Hepatocyte (in vitro differentiated cells): ENCODE results near the gene POLG2. TPM values are rescaled to one million over a fixed set of nuclear protein-coding genes. Genes with fewer than 3 reads are reported as not detected.

ENCODE experiments used
- DNase-seq: peaks from one replicate; pipeline ENCODE4 v3.0.0-alpha.2; 2016; ENCODE audit warnings: low spot score
- H2AFZ ChIP-seq: fragments of 200-600 bp; sonication (generic); 2 replicates; pipeline ENCODE4 v1.6.0; 2016; ENCODE audit warnings: antibody characterized with exemption, mild to moderate bottlenecking
- H3K27ac ChIP-seq: fragments of 200-600 bp; sonication (generic); 2 replicates; pipeline ENCODE4 v1.5.1; 2016; ENCODE audit warnings: mild to moderate bottlenecking
- H3K27me3 ChIP-seq: fragments of 200-600 bp; sonication (generic); 2 replicates; pipeline ENCODE4 v1.6.1; 2016
- H3K36me3 ChIP-seq: fragments of 200-600 bp; sonication (generic); replicated peaks from 2 replicates; pipeline ENCODE4 v1.5.1; 2016; ENCODE audit warnings: low read depth; ENCODE audit not compliant: insufficient read depth
- H3K4me1 ChIP-seq: fragments of 200-600 bp; sonication (generic); 2 replicates; pipeline ENCODE4 v1.5.1; 2016; ENCODE audit warnings: mild to moderate bottlenecking, moderate library complexity; ENCODE audit not compliant: insufficient read depth
- H3K4me2 ChIP-seq: fragments of 200-600 bp; sonication (generic); 2 replicates; pipeline ENCODE4 v1.6.0; 2016
- H3K4me3 ChIP-seq: fragments of 200-600 bp; sonication (generic); 2 replicates; pipeline ENCODE4 v1.5.1; 2016; ENCODE audit warnings: mild to moderate bottlenecking
- H3K79me2 ChIP-seq: fragments of 200-600 bp; sonication (generic); 2 replicates; pipeline ENCODE4 v1.6.0; 2017; ENCODE audit warnings: mild to moderate bottlenecking
- H3K9me2 ChIP-seq: fragments of 200-600 bp; sonication (generic); replicated peaks from 2 replicates; pipeline ENCODE4 v1.6.0; 2017; ENCODE audit warnings: mild to moderate bottlenecking; ENCODE audit not compliant: insufficient read depth
- H3K9me3 ChIP-seq: fragments of 200-600 bp; sonication (generic); 2 replicates; pipeline ENCODE4 v1.5.1; 2016; ENCODE audit warnings: low read depth, mild to moderate bottlenecking
- H4K20me1 ChIP-seq: fragments of 200-600 bp; sonication (generic); 2 replicates; pipeline ENCODE4 v1.6.0; 2016; ENCODE audit warnings: mild to moderate bottlenecking; ENCODE audit not compliant: insufficient read depth, poor library complexity, severe bottlenecking
- CTCF ChIP-seq: fragments of 200-600 bp; sonication (generic); IDR thresholded peaks from 2 replicates; pipeline ENCODE4 v1.5.1; 2016; ENCODE audit warnings: antibody characterized with exemption, mild to moderate bottlenecking; ENCODE audit not compliant: poor library complexity
- EZH2 ChIP-seq: fragments of 200-600 bp; sonication (generic); IDR thresholded peaks from 2 replicates; pipeline ENCODE4 v1.6.1; 2016; ENCODE audit warnings: antibody characterized with exemption, mild to moderate bottlenecking, borderline replicate concordance
- EZH2phosphoT487 ChIP-seq: fragments of 200-600 bp; sonication (generic); IDR thresholded peaks from one replicate; pipeline ENCODE4 v1.6.1; 2018; ENCODE audit warnings: antibody characterized with exemption, mild to moderate bottlenecking, low read depth, moderate library complexity; ENCODE audit not compliant: unreplicated experiment, severe bottlenecking
- WGBS: methylation state at CpG from one replicate; pipeline ENCODE4 v1.1.6; 2016; ENCODE audit warnings: low lambda C conversion rate; ENCODE audit errors: missing lambda C conversion rate; 5-methylcytosine and 5-hydroxymethylcytosine counted together
- polyA plus RNA-seq: library from polyadenylated mRNA; unstranded; fragments of >200 nt; fragmentation: Nextera tagmentation; extraction: Ambion mirVana; gene quantifications from 2 replicates; pipeline ENCODE4 v1.2.1, GENCODE V29; 2016
- total RNA-seq: library from RNA; depleted of rRNA; stranded (reverse); fragments of >200 nt; gene quantifications from 2 replicates; pipeline ENCODE4 v1.2.3, GENCODE V29; 2014

POLG2 gene
- total and polyA plus RNA-seq, 2 experiments from 2014 or later, result 8.1 to 9.7 TPM

- H3K4me3 ChIP-seq, result no peak overlapping the region
- H3K27me3 ChIP-seq, result no peaks in the 10 kb centered on the region
- H2AFZ ChIP-seq, result no peak overlapping the region
- no peaks in the 10 kb centered on the region for H3K9me2 ChIP-seq
- no peaks in the 10 kb centered on the region for H4K20me1 ChIP-seq
- H3K27ac ChIP-seq, result no peak overlapping the region
- 100% methylated on average over 1 of the region's 1 CpG for WGBS
- H3K9me3 ChIP-seq, result no peaks in the 10 kb centered on the region
- TF ChIP-seq EZH2phosphoT487 (no peak), EZH2 (no peak), CTCF (no peak)
- H3K4me1 ChIP-seq, result no peaks in the 10 kb centered on the region
- no peaks in the 10 kb centered on the region for H3K79me2 ChIP-seq
- H3K4me2 ChIP-seq, result no peak overlapping the region
- no peaks in the 10 kb centered on the region for H3K36me3 ChIP-seq
- no peak for DNase-seq
These were observed 49.3 kb downstream of the POLG2 start for GRCh38 chr17:64447526-64447925.

- Histone ChIP-seq H3K27ac (no peak overlapping the region), H3K9me3 (no peaks in the 10 kb centered on the region), H3K36me3 (no peaks in the 10 kb centered on the region), H3K9me2 (no peaks in the 10 kb centered on the region), H4K20me1 (no peaks in the 10 kb centered on the region), H3K4me3 (no peak overlapping the region), H3K4me1 (no peaks in the 10 kb centered on the region), H3K79me2 (no peaks in the 10 kb centered on the region), H2AFZ (no peak overlapping the region), H3K4me2 (no peak overlapping the region), H3K27me3 (no peaks in the 10 kb centered on the region)
- DNase-seq, result no peak
- TF ChIP-seq CTCF (no peak), EZH2 (no peak), EZH2phosphoT487 (no peak)
- 78% methylated on average over 6 of the region's 6 CpGs for WGBS
These were observed 53.6 kb downstream of the POLG2 start for GRCh38 chr17:64443086-64443760.

GRCh38 chr17:64442541-64442971 is 54.3 kb downstream of the POLG2 start:
- H4K20me1 ChIP-seq, result no peaks in the 10 kb centered on the region
- 77% methylated on average over 3 of the region's 3 CpGs for WGBS
- no peaks in the 10 kb centered on the region for H3K9me3 ChIP-seq
- no peaks in the 10 kb centered on the region for H3K27me3 ChIP-seq
- no peaks in the 10 kb centered on the region for H3K9me2 ChIP-seq
- no peak for TF ChIP-seq EZH2
- TF ChIP-seq EZH2phosphoT487, result no peak
- no peak for TF ChIP-seq CTCF
- H3K27ac ChIP-seq, result no peak overlapping the region
- no peak for DNase-seq
- no peak overlapping the region for H3K4me3 ChIP-seq
- no peaks in the 10 kb centered on the region for H3K4me1 ChIP-seq
- H2AFZ ChIP-seq, result no peak overlapping the region
- no peaks in the 10 kb centered on the region for H3K79me2 ChIP-seq
- no peaks in the 10 kb centered on the region for H3K36me3 ChIP-seq
- H3K4me2 ChIP-seq, result no peak overlapping the region
